GM12891 (cell line): ENCODE data around the gene SEC22A.

ENCODE experiments used
- PAX5 ChIP-seq: IDR thresholded peaks from 2 replicates; pipeline ENCODE4 v1.6.1; 2011; ENCODE audit warnings: low read length, moderate library complexity, mild to moderate bottlenecking; ENCODE audit not compliant: insufficient read depth, severe bottlenecking
- POLR2A ChIP-seq: IDR thresholded peaks from 2 replicates; pipeline ENCODE4 v1.6.1; 2011; ENCODE audit warnings: low read depth, low read length, control low read depth
- POLR2AphosphoS5 ChIP-seq: IDR thresholded peaks from 2 replicates; pipeline ENCODE4 v1.6.1; 2011; ENCODE audit warnings: low read depth, low read length, control low read depth
- POU2F2 ChIP-seq: IDR thresholded peaks from 2 replicates; pipeline ENCODE4 v1.6.1; 2011; ENCODE audit warnings: low read depth, mild to moderate bottlenecking, control low read depth, low read length, moderate library complexity
- SPI1 ChIP-seq: IDR thresholded peaks from 2 replicates; pipeline ENCODE4 v1.6.1; 2011; ENCODE audit warnings: low read depth, low read length, control low read depth
- TAF1 ChIP-seq: IDR thresholded peaks from 2 replicates; pipeline ENCODE4 v1.6.1; 2011; ENCODE audit warnings: low read depth, low read length, control low read depth

DNA sequence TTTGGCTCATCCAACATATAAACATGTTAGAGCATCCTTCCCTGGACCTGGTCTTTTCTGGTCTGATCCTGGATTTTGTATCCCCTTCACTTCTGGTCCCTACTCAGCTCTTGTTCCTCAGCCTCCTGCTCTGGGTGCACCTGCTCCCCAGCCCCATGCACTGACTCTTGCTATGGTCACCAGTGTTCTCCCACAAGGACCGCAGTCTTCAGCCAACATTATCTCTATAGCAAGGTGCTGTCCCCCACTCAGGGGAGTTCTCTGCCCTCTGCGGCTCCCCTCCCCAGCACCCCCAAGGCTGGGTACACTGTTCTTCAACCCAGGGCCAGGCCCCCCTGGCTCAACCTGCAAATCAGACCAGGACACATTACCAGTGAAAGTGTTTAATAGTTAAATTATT, 80.2 kb downstream of the SEC22A start:
- no peak for TF ChIP-seq POLR2A
- TF ChIP-seq TAF1: no peak
- no peak for TF ChIP-seq POLR2AphosphoS5
- no peak for TF ChIP-seq PAX5
- no peak for TF ChIP-seq SPI1
- no peak for TF ChIP-seq POU2F2
